Sigmoid colon (tissue), 7 donors: ENCODE measurements around the gene RETREG1. TPM values are rescaled to one million over a fixed set of nuclear protein-coding genes. Genes with fewer than 3 reads are reported as not detected.

Experiments used
- DNase-seq: peaks from one replicate; pipeline ENCODE4 v3.0.0-alpha.2; 2019
- H3K27ac ChIP-seq, 4 donors: fragments of 200-600 bp; sonication (generic); one replicate each; pipeline ENCODE4 v1.5.1; 2016 to 2019; ENCODE audit warnings: mild to moderate bottlenecking in 1 of 4
- H3K27me3 ChIP-seq, 3 donors: fragments of 200-600 bp; sonication (generic); one replicate each; pipeline ENCODE4 v1.5.1; 2019; ENCODE audit warnings: mild to moderate bottlenecking in 1 of 3
- H3K36me3 ChIP-seq, 4 donors: fragments of 200-600 bp; sonication (generic); one replicate each; pipeline ENCODE4 v1.5.1; 2016 to 2019
- H3K4me1 ChIP-seq, 4 donors: fragments of 200-600 bp; sonication (generic); one replicate each; pipeline ENCODE4 v1.5.1; 2017 to 2019
- H3K4me3 ChIP-seq, 4 donors: fragments of 200-600 bp; sonication (generic); one replicate each; pipeline ENCODE4 v1.5.1; 2017 to 2019; ENCODE audit warnings: mild to moderate bottlenecking in 2 of 4, moderate library complexity in 1 of 4
- H3K9me3 ChIP-seq, 4 donors: fragments of 200-600 bp in 3 of 4; sonication (generic) in 3 of 4; one replicate each; pipeline versions ENCODE4 v1.5.1 to v1.6.1; 2013 to 2019
- CTCF ChIP-seq, 4 experiments: fragments of 450-650 bp in 3 of 4; fragments of 200-600 bp in 1 of 4; IDR thresholded peaks; one replicate each; pipeline ENCODE4 v1.5.1; 2016 to 2019; ENCODE audit warnings: antibody characterized with exemption in 4 of 4, mild to moderate bottlenecking in 3 of 4, moderate library complexity in 2 of 4
- EP300 ChIP-seq, 4 donors: sonication (generic); formaldehyde crosslinking; IDR thresholded peaks; one replicate each; pipeline ENCODE4 v1.6.1; 2017; ENCODE audit warnings: antibody characterized with exemption in 4 of 4
- POLR2A ChIP-seq, 2 donors: fragments of 450-650 bp; IDR thresholded peaks; one replicate each; pipeline ENCODE4 v1.6.1; 2016; ENCODE audit warnings: antibody characterized with exemption in 2 of 2, mild to moderate bottlenecking in 2 of 2, moderate library complexity in 2 of 2
- POLR2AphosphoS5 ChIP-seq, 4 donors: sonication (generic); formaldehyde crosslinking; IDR thresholded peaks; one replicate each; pipeline ENCODE4 v1.6.1; 2017; ENCODE audit warnings: antibody characterized with exemption in 4 of 4
- WGBS, 2 donors: extraction: QIAGEN DNeasy Blood & Tissue Kit; methylation state at CpG; one replicate each; pipeline ENCODE4 v1.1.7; 2013; 5-methylcytosine and 5-hydroxymethylcytosine counted together
- intact Hi-C: fragments of 100-400 bp; cut with DNase I; formaldehyde crosslinking; loops from one replicate; pipeline ENCODE4 v1.15.1; 2023
- polyA plus RNA-seq, 3 donors: library from polyadenylated mRNA; stranded (reverse); fragments of 200-250 nt; gene quantifications; one replicate each; pipeline ENCODE4 v1.2.3, GENCODE V29; 2013
- total RNA-seq, 4 donors: library from RNA; depleted of rRNA; stranded (reverse); fragments of >200 nt; gene quantifications; one replicate each; pipeline ENCODE4 v1.1.0, GENCODE V29; 2016
- donor health status: healthy with polysubstance abuse.
- donor health status: Bipolar disorder and iron deficiency.
- donor health status: healthy.

The RETREG1 gene
- total and polyA plus RNA-seq, 7 donors, result 10.8 to 21.2 (median 14.6) TPM

- Histone ChIP-seq H3K27me3 (no peaks in the 10 kb centered on the region), H3K4me3 (no peak overlapping the region), H3K9me3 (no peaks in the 10 kb centered on the region), H3K27ac (no peak overlapping the region), H3K4me1 (peaks cover 0 to 3% (median 0%) of the 10 kb centered on the region in 4 donors), H3K36me3 (no peaks in the 10 kb centered on the region)
- TF ChIP-seq CTCF (IDR thresholded peaks at IDR 0.05) (no peak), POLR2A (IDR thresholded peaks at IDR 0.05) (no peak), POLR2AphosphoS5 (IDR thresholded peaks at IDR 0.05) (no peak), EP300 (IDR thresholded peaks at IDR 0.05) (no peak)
- DNase-seq, result no peak
- WGBS, 2 donors, result 84 to 86% methylated on average over 5 of the region's 5 CpGs
- intact Hi-C loops, result no loop called here
Measured at GRCh38 chr5:16600946-16601345, 15.9 kb downstream of the RETREG1 start.

- peak; percentile 73 for DNase-seq
- Histone ChIP-seq H3K27me3 (no peaks in the 10 kb centered on the region), H3K36me3 (no peaks in the 10 kb centered on the region), H3K27ac (no peak overlapping the region), H3K4me3 (no peak overlapping the region), H3K9me3 (no peaks in the 10 kb centered on the region), H3K4me1 (peaks cover 0 to 3% (median 0%) of the 10 kb centered on the region in 4 donors)
- intact Hi-C loops, result no loop called here
- no peak for TF ChIP-seq POLR2A (IDR thresholded peaks at IDR 0.05)
- TF ChIP-seq EP300 (IDR thresholded peaks at IDR 0.05), result no peak
- TF ChIP-seq CTCF (IDR thresholded peaks at IDR 0.05), result no peak
- TF ChIP-seq POLR2AphosphoS5 (IDR thresholded peaks at IDR 0.05), result no peak
- 30 to 41% methylated on average over 7 of the region's 7 CpGs for WGBS, 2 donors
Measured at GRCh38 chr5:16600397-16600796, 16.4 kb downstream of the RETREG1 start.

GRCh38 chr5:16597946-16598694 lies 18.7 kb downstream of the RETREG1 start:
- H3K4me3 ChIP-seq, result no peak overlapping the region
- no peak for TF ChIP-seq POLR2AphosphoS5 (IDR thresholded peaks at IDR 0.05)
- no peak for TF ChIP-seq POLR2A (IDR thresholded peaks at IDR 0.05)
- no peak for DNase-seq
- intact Hi-C loops, result no loop called here
- no peak overlapping the region for H3K27ac ChIP-seq
- H3K36me3 ChIP-seq, result no peaks in the 10 kb centered on the region
- WGBS, 2 donors, result 79 to 84% methylated on average over 10 of the region's 10 CpGs
- H3K9me3 ChIP-seq, result no peaks in the 10 kb centered on the region
- H3K27me3 ChIP-seq, result no peaks in the 10 kb centered on the region
- H3K4me1 ChIP-seq, result peaks cover 0 to 3% (median 0%) of the 10 kb centered on the region in 4 donors

GRCh38 chr5:16596581-16596940 lies 20.2 kb downstream of the RETREG1 start:
- TF ChIP-seq EP300 (IDR thresholded peaks at IDR 0.05) (no peak), POLR2AphosphoS5 (IDR thresholded peaks at IDR 0.05) (no peak), CTCF (IDR thresholded peaks at IDR 0.05) (no peak), POLR2A (IDR thresholded peaks at IDR 0.05) (no peak)
- WGBS, 2 donors, result 89% methylated on average over 5 of the region's 5 CpGs
- Histone ChIP-seq H3K9me3 (no peaks in the 10 kb centered on the region), H3K27ac (no peak overlapping the region), H3K36me3 (no peaks in the 10 kb centered on the region), H3K4me1 (peaks cover 0 to 10% (median 0%) of the 10 kb centered on the region in 4 donors), H3K4me3 (no peak overlapping the region), H3K27me3 (no peaks in the 10 kb centered on the region)
- intact Hi-C loops, result no loop called here
- no peak for DNase-seq

GRCh38 chr5:16595881-16596580 lies 20.8 kb downstream of the RETREG1 start:
- intact Hi-C loops, result no loop called here
- 90 to 91% methylated on average over 6 of the region's 6 CpGs for WGBS, 2 donors
- DNase-seq, result no peak
- TF ChIP-seq POLR2AphosphoS5 (IDR thresholded peaks at IDR 0.05), result no peak
- no peak for TF ChIP-seq CTCF (IDR thresholded peaks at IDR 0.05)
- TF ChIP-seq EP300 (IDR thresholded peaks at IDR 0.05), result no peak
- no peak for TF ChIP-seq POLR2A (IDR thresholded peaks at IDR 0.05)
- no peaks in the 10 kb centered on the region for H3K9me3 ChIP-seq
- no peak overlapping the region for H3K4me3 ChIP-seq
- no peaks in the 10 kb centered on the region for H3K27me3 ChIP-seq
- H3K4me1 ChIP-seq, result peaks cover 0 to 12% (median 0%) of the 10 kb centered on the region in 4 donors
- H3K36me3 ChIP-seq, result no peaks in the 10 kb centered on the region
- H3K27ac ChIP-seq, result no peak overlapping the region
